Stimulated activated CD4-positive, alpha-beta T cell treated with anti-CD3 and anti-CD28 coated beads, TNF-alpha, amount 100 ng/mL, for 1 hour (primary cell): Measurements from ENCODE around the gene BNIP3.
"Not testable (repeated sequence)": the region's sequence is repeated elsewhere in the genome, so short reads cannot be mapped to it uniquely, and the experiment has no call there.

Source experiments
- DNase-seq, 3 donors: peaks; one replicate each; pipeline ENCODE4 v3.0.0-alpha.2; 2020; ENCODE audit warnings: low read depth in 3 of 3, low spot score in 1 of 3

Gene BNIP3

DNA sequence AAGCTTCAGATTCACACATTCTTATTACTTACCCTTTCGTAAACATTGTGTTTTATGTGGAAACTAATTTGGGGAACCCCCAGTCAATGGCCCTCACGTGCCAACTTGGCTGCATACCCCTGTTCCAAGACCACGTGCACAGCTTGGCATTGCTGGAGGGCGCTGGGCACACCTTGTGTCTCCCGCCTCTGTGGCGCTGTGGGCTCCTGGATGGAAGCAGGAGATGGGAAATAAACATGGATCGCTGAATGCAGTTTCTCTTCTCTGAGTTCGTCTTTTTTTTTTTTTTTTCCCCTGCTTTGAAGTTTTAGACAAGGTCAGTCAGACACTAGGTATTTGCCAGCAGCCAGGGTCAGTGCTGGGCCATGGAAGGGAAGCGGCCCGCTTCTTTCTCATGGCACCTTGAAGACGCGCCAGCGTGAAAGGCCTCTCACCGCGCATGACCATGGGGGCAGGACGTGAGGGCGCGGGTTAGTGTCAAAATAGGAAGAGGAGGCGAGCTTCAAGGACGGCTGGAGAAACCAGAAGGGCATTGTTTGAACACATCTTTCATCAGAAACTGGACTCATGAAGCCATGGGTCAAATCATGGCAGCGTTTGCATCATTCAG, 27.3 kb downstream of the BNIP3 start:
- no peak for DNase-seq

DNA sequence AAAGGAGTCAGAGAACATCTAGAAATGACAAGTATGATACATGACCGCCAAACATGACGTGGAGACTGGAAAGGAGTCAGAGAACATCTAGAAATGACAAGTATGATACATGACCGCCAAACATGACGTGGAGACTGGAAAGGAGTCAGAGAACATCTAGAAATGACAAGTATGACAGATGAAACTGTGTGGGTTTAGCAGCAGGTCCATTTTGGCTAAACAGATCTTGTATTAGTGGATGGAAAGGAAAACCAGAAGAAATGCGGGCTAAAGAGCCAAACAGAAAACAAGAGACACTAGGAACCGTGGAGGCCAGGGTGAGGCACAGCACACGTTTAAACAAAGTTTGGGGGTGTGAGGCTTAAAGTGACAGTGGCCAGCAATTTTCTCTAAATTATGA, 31.8 kb downstream of the BNIP3 start:
- DNase-seq, result not testable (repeated sequence)

DNA sequence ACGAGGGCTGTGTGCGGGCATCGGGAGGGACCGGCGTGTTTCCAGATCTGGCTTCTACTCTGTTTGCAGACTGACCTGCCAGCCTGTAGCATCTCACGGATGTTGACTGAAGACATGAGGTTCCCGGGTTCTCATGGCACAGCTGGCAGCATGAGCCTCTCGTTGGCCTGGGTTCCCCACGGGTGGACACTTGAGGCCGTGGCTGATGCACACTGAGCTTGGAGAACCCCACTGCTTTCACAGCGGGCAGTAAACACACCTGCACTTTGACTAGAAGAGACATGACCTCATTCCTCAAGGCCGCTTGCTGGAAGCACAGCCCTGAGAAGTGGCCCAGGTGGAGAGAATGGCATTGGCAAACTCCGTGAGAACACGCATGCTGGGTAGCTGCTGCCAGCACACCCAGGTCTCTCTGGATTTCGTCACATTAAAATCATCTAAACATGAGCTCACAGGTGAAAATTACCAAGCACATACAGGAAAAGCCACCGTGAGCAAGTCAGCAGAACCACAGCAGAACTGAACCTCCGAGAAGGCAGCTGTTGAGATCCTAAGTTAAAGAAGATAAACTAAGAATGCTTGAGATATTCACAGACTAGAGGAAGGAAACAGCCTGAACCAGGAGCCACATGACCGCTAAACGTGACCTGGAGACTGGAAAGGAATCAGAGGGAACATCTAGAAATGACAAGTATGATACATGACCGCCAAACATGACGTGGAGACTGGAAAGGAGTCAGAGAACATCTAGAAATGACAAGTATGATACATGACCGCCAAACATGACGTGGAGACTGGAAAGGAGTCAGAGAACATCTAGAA, 32.5 kb downstream of the BNIP3 start:
- DNase-seq, result no peak

DNA sequence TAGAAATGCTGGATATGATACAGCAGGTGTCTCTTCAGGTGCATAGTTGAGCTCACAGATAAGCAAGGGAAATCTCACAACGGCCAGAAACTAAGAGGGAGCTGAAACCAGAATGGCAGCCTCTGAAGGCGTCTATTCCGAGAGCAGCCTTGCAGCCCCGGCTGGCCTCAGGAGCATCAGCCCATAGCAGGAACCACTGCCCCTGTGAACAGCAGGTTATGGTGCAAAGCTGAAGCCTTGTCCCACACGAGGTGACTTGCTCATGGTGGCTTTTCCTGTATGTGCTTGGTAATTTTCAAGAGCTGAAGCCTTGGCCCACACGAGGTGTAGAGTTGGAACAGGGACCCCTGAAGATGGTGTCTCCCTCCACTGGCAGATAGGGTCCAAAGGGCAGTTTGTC, 33.2 kb downstream of the BNIP3 start:
- DNase-seq, result no peak

DNA sequence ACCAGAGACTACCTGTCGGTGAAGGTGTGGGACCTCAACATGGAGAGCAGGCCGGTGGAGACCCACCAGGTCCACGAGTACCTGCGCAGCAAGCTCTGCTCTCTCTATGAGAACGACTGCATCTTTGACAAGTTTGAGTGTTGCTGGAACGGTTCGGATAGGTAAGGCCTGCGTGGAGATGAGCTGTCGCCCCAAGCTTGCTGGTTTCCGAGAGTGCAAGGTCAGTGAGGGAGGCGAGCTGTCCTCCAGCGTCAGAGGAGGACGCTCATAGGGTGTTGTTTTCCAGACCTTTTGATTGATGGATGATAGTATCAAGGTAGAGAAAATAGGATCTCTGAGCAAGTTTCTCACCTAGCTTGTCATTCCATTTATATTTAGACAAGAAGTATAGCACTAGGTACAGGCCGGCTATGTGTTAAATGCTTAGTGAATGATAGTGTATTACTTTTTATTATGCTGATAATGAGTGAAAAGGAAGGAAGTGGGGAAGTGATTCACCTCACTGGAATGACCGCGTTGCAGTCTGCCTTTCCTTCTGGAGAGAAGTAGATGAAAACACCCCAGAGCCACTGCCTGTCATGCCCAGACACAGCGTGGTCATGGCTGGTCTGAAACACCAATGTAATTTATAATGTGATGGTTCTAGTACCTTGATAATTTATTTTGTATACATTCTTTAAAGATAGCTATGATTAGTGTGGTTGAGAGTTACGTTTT, 33.9 kb downstream of the BNIP3 start:
- DNase-seq, result no peak

DNA sequence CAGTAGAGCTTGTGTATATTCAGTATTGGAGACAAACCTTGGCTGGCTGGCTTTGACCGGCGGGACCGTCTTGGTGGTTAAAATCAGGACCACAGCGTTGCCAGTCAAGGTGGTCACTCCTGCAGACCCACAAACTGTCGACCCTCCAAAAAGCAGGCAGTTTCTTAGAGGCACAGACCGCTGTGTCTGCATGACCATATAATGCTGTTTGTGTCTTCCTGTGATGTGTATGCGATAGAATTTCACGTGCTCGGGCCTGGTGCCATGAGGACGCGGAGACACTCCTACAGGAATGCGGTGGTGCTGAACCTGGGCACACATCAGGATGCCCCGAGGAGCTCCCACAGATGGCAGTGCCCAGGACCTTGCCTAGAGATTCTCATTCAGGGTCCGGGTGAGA, 34.8 kb downstream of the BNIP3 start:
- no peak for DNase-seq

DNA sequence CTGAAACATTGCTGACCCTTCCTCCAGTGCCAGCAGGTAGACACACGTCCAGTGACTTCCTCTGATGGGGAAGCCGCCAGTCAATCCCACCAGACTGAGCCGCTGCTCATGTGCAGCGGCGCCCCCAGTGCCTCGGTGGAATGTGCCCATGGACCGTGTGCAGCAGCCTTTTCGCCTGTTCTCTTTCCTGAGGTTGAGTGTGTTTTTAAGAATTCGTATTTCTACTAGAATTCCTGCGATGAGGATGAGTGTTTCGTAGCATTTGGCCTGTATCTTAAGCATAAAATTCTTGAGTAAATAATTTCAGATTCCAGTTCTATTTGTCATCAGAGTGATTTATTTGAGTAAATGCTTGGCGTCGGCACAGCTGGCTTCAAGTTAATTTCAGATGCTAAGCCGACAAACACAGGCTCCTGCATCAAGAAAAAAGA, 35.4 kb downstream of the BNIP3 start:
- no peak for DNase-seq

DNA sequence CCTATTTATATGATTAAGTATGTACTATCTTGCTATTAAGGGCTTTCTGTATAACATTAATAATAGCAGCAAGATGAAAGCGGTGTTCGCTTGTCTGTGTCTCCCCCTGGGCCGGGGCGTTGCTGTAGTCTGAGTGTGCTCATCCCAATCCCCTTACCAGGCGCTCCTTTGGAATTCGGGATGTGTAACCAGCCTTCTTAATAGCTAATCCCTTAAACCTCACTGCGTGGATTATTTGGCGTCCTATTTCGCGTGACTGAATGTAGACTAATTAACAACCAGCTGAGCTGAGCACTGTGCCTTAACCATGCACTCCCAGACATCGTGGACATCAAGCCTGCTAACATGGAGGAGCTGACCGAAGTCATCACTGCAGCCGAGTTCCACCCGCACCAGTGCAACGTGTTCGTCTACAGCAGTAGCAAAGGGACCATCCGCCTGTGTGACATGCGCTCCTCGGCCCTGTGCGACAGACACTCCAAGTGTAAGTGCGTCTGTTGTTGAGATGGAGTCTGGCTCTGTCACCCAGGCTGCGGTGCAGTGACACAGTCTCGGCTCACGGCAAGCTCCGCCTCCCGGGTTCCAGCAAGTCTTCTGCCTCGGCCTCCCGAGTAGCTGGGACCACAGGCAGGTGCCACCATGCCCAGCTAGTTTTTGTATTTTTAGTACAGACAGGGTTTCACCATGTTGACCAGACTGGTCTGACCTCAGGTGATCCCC, 36.6 kb downstream of the BNIP3 start:
- DNase-seq, result no peak

DNA sequence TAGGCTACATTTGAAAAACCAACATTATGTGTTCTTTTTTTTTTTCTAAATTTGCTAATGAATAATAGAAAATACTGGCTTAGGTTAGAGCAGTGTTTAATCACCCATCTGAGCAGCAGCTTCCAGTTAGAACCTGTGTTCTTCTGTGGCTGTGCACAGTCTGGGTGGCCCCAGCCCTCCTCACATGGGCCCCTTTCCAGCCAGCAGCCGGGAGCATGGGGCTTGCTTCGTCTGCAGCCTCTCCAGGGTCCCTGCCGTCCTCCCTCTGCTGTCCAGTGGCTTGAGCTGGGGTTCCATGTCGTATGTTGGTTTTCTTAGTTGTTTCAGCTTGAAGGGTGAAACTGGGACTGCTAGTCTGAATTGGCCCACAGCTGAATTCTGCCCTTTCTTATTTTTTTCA, 37.3 kb downstream of the BNIP3 start:
- DNase-seq, result no peak

DNA sequence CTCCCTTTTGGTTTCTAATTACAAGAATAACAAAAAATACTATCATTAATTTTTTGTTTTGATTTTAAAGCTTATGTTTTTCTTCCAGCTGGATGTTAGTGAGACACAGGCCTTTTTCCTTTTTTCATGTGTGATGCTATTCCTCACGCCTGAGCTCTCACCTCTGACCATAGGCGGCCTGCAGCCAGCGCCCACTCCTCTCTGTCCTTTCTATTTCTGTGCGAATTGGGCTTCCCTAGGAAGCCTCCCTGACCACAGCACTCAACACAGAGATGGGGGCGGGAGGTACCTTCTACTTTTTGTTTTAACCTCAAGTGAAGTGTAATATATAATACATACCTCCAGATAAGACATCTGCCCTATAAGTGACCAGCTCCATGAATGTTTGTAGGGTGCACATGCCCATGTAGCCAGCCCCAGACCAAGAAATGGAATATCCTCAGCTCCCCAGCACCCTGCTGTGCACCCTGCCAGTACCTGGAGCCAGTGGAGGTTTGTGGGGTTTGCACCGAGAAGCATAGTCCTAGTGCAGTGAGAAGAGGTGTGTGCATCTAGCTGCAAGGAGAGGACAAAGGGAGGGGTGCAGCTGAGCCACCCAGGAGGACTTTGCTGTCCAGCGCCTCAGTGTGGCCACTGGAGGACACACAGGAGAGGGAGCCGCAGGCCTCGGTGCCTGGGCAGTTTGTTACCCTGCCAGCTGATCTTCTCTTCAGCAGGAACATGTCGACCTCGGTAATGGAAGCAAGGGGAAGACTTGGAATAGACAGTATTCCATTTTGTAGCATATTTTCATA, 38.5 kb downstream of the BNIP3 start:
- DNase-seq, result no peak

DNA sequence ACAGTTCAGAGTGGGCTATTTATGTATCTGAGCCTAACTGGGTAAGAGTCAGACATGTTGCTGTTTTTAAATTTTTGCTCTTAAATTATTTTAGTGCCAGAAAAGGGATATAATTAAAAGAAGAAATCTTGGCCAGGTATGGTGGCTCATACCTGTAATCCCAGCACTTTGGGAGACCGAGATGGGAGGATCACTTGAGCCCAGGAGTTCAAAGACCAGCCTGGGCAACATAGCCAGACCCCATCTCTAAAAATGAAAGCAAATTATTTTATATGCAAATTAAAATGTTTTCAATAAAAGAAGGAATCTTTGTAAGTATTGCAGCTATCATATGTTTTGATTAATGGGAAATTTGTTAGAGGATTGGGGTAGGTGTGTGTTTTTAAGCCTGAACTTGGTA, 39.3 kb downstream of the BNIP3 start:
- no peak for DNase-seq

DNA sequence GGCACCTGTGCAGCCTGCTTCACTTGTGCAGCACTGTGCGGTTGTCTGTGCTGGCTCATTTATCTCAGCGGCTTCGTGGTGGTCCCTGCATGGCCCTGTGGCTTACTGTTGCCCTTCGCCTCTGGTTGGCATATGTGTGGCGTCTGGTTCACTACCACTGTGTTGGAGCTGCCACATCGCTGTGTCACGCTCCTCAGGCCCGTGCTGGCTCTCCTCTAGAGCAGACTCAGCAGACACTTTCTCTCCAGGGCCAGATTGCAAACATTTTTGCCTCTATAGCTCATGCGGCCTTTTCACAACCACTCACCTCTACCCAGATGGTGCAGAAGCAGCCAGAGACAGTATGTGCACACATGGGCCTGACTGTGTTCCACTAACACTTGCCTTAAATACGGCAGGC, 43.0 kb downstream of the BNIP3 start:
- no peak for DNase-seq

DNA sequence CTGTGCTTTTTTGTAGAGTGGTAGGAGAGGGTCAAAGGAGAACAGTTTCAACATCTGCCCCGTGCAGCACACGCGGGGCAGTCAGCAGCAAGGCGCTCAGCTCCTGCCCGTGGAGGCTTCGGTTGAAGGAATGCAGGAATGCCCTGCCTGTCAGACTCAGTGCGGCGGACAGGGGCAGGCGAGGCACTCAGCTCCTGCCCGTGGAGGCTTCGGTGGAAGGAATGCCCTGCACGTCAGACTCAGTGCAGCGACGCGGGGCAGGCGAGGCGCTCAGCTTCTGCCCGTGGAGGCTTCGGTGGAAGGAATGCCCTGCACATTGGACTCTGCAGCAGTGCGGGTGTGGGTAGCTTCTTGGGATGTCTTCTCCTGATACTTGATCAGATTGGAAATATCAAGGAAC, 43.9 kb downstream of the BNIP3 start:
- no peak for DNase-seq

DNA sequence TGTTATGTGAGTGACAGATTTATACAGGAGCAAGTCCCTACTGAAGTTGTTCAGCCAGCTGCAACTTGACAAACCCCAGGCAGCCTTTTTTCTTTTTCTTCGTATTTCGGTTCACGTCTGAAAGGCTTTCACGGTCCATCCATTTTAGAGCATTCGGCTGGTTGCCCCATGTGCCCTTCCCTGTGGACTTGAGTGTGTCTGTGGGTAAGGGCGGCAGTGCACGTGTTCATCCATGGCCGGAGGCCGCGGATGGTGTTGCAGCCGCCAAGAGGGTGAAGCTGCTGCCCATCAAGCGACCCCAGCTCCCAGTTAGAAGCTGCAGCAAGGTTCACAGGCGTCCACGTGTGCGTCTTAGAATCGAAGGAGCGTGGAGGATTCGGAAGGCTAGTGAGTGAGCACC, 45.0 kb downstream of the BNIP3 start:
- no peak for DNase-seq

DNA sequence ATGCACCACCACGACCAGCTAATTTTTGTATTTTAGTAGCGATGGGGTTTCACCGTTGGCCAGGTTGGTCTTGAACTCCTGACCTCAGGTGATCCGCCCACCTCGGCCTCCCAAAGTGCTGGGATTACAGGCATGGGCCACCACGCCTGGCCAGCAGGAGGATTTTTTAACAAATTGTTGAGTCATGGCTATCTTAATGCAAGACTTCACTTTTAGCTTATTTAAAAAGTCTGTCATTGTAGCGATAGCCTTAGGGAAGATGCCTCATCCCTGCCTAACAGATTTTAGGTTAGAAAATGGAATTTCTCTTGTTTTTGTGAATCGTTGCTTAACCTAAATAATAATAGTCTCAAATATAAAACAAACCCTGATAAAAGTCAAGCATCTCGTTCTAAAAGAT, 45.4 kb downstream of the BNIP3 start:
- DNase-seq, result no peak

DNA sequence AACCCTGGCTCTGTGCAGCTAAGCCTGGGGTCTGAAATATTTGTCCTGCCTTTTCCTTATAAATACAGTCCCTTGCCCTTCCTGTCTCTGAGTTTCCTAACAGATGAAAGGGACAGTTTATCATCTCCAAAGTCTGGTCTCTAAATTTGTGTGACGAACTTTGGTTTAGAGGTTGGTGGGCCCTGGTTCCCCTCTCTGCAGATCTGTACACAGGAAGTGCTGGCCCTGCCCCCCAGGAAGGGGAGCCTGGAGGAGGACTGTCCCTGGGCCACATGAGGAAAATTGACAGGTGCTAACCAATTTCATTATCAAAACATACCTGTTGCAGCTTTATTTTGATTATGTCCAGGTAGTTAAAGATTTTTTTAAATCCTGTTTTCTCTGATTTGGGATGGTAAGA, 46.5 kb downstream of the BNIP3 start:
- no peak for DNase-seq

DNA sequence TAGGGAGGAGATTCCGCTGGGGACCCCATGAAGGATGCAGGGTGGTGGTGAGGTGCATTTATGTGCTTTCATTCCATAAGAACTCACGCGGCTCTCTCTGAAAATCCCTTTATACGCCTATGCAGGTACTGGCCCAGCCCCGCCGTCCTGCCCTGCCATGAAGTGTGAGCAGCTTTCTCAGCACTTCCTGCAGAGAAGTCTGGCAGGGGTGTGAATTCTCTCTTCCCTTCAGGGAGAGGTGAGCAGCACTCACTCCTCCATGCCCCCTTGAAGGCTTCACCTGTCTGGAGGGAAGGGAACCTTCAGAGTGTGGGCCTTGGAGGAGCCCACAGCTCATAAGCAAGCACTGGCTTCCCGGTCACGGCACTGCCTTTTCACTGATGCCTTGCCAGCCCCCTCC, 47.0 kb downstream of the BNIP3 start:
- DNase-seq, result no peak

DNA sequence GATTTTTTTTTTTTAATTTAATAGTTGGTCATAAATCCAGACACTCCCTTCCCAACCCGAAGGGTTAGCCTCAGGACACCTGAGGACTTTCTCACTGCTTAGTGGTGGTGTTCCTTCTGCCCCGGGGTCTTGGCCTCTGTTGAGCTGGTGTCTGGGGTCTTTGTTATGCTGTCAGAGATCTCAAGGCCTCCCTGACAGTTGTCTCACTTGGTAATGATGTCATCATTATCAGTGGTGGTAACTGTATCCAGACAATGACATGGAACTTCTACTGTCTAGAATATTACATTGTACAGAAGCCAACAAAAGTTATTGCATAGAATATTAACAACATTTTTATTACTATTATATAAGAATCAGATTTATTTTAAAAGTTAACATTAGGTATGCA, 48.0 kb downstream of the BNIP3 start:
- DNase-seq, result no peak

DNA sequence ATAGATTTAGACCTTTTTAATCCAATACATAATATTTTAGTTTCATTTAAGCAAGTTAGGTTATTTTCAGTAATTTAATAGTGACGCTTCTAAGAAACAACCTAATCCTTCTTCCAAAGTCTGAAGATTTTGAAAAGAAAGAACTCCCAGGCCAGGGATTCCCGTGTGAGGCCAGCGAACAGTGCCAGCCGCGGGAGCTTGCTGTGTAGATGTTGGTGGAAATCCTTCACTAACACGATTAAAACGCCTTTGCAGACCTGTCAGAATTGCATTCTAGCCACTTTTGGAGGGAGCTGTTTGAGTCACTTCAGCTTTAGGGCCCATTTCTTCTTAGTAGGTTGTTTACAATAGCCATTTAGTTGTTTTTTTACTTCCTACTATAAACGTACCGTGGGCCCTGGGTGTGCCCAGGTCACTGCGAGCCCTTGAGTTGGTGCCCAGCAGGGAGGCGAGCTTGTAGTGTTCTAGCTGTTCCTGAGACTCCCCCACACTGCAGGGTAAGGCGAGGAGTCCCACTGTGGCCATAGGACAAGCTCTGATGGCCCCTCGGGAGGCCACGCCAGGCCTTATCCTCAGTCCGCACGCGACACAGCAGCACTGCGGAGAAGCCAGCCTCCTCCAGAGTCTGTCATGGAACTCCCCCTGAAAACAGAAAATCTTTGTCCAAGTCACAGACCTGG, 48.6 kb downstream of the BNIP3 start:
- DNase-seq, result no peak

DNA sequence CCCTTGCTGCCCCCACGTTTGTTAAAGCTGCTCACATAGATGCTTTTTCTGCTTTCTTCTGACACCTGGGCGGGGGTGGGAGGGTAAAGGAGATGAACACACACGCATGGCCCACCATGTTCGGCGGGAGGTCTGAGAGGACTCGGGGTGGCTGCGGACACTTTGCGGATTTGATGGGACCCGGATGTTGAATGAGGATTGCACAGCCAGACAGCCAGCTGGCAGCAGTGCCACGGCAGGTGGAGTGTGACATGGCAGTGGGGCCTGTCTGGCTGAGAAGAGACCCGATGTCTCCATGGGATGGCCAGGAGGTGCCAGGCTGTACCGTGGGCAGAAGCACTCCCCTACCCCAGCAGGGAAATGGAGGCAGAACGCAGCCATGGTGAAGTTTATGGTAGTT, 49.7 kb downstream of the BNIP3 start:
- no peak for DNase-seq
